H1 (cell line): ENCODE results near the gene TEX264.

Experiments used
- CTCF ChIP-seq, 3 experiments: IDR thresholded peaks; 1 replicate in 2 of 3; 2 replicates in 1 of 3; pipeline versions ENCODE4 v1.5.1 to v1.6.1; 2011; ENCODE audit warnings: low read length in 3 of 3, mild to moderate bottlenecking in 3 of 3, inconsistent platforms in 2 of 3, low read depth in 1 of 3, moderate library complexity in 1 of 3; ENCODE audit not compliant: insufficient read depth in 1 of 3; ENCODE audit errors: control extremely low read depth in 1 of 3
- EGR1 ChIP-seq: IDR thresholded peaks from 2 replicates; pipeline ENCODE4 v1.6.1; 2011; ENCODE audit warnings: low read depth, low read length, borderline replicate concordance
- EZH2 ChIP-seq: fragments of 200-600 bp; sonication (generic); IDR thresholded peaks from 2 replicates; pipeline ENCODE4 v1.7.1; 2012; ENCODE audit warnings: low read depth, mild to moderate bottlenecking, moderate library complexity, low read length, inconsistent platforms; ENCODE audit not compliant: severe bottlenecking

GRCh38 chr3:51751287-51751686 lies 80.2 kb downstream of the TEX264 start:
- TF ChIP-seq EGR1 (no peak), EZH2 (no peak), CTCF (IDR thresholded peaks at IDR 0.05; ENCODE audit: control extremely low read depth in 1 of 3, insufficient read depth in 1 of 3, low read depth in 1 of 3, low read length in 3 of 3) (no peak)
